ENCODE results near the gene CSTB.

Gene CSTB

GRCh38 chr21:43762303-43763128, 13.6 kb downstream of the CSTB start:
- TF ChIP-seq CTCF (conservative IDR thresholded peaks at IDR 0.05) (no peak), ZFX (IDR thresholded peaks at IDR 0.05) (no peak)
- H3K27ac ChIP-seq, result no peak overlapping the region

- H3K27ac ChIP-seq, result no peak overlapping the region
- no peak for TF ChIP-seq CTCF (conservative IDR thresholded peaks at IDR 0.05)
- no peak for TF ChIP-seq ZFX (IDR thresholded peaks at IDR 0.05)
Observed at GRCh38 chr21:43761886-43762285, 14.2 kb downstream of the CSTB start.

- TF ChIP-seq CTCF (conservative IDR thresholded peaks at IDR 0.05) (no peak), ZFX (IDR thresholded peaks at IDR 0.05) (no peak)
- no peak overlapping the region for H3K27ac ChIP-seq
Observed at GRCh38 chr21:43760391-43760958, 15.6 kb downstream of the CSTB start.

GRCh38 chr21:43759651-43760050, 16.5 kb downstream of the CSTB start:
- no peak for TF ChIP-seq CTCF (conservative IDR thresholded peaks at IDR 0.05)
- TF ChIP-seq ZFX (IDR thresholded peaks at IDR 0.05), result no peak
- H3K27ac ChIP-seq, result no peak overlapping the region

- no peak overlapping the region for H3K27ac ChIP-seq
- TF ChIP-seq ZFX (IDR thresholded peaks at IDR 0.05) (no peak), CTCF (conservative IDR thresholded peaks at IDR 0.05) (no peak)
Observed at GRCh38 chr21:43758811-43759210, 17.3 kb downstream of the CSTB start.

- no peak overlapping the region for H3K27ac ChIP-seq
- TF ChIP-seq ZFX (IDR thresholded peaks at IDR 0.05) (no peak), CTCF (conservative IDR thresholded peaks at IDR 0.05) (no peak)
Observed at GRCh38 chr21:43758111-43758641, 17.9 kb downstream of the CSTB start.

GRCh38 chr21:43757601-43758000, 18.5 kb downstream of the CSTB start:
- no peak overlapping the region for H3K27ac ChIP-seq
- no peak for TF ChIP-seq CTCF (conservative IDR thresholded peaks at IDR 0.05)
- no peak for TF ChIP-seq ZFX (IDR thresholded peaks at IDR 0.05)

All from C4-2B (cell line).